Left lung (tissue), 10 donors: ENCODE results near the gene VMO1. TPM values are rescaled to one million over a fixed set of nuclear protein-coding genes. Genes with fewer than 3 reads are reported as not detected.

Experiments
- ATAC-seq: fragments of 200-7000 bp; cut with Tn5 transposase; one replicate; pipeline ENCODE4 v1.9.1; 2020; ENCODE audit warnings: moderate library complexity
- DNase-seq, 4 donors: peaks; one replicate each; pipeline ENCODE4 v3.0.0-alpha.2; 2013 to 2020
- H3K27ac ChIP-seq, 2 donors: fragments of 200-600 bp; sonication (generic) in 1 of 2; one replicate each; pipeline versions ENCODE4 v1.5.0 to v1.8.0; 2020 to 2021
- H3K27me3 ChIP-seq, 2 donors: fragments of 200-600 bp; sonication (generic) in 1 of 2; one replicate each; pipeline versions ENCODE4 v1.5.0 to v1.8.0; 2020 to 2021
- H3K36me3 ChIP-seq, 2 donors: fragments of 200-600 bp; sonication (generic) in 1 of 2; one replicate each; pipeline versions ENCODE4 v1.5.0 to v1.8.0; 2020 to 2021
- H3K4me1 ChIP-seq, 2 donors: fragments of 200-600 bp; one replicate each; pipeline ENCODE4 v1.8.0; 2021
- H3K4me3 ChIP-seq, 2 donors: fragments of 200-600 bp; sonication (generic) in 1 of 2; one replicate each; pipeline versions ENCODE4 v1.5.0 to v1.8.0; 2020 to 2021; ENCODE audit warnings: mild to moderate bottlenecking in 1 of 2
- H3K9me3 ChIP-seq, 2 donors: fragments of 200-600 bp; sonication (generic) in 1 of 2; one replicate each; pipeline versions ENCODE4 v1.5.0 to v1.8.0; 2020 to 2021
- CTCF ChIP-seq, 2 donors: fragments of 200-600 bp; sonication (generic) in 1 of 2; IDR thresholded peaks; one replicate each; pipeline versions ENCODE4 v1.5.0 to v1.8.0; 2021; ENCODE audit warnings: antibody characterized with exemption in 2 of 2
- intact Hi-C, 2 donors: fragments of 100-400 bp; cut with DNase I; formaldehyde crosslinking; loops; one replicate each; pipeline versions ENCODE4 v1.11.2 to v1.14.2; 2022
- polyA plus RNA-seq, 6 donors: library from polyadenylated mRNA; unstranded; fragments of 120-200 nt; gene quantifications; one replicate each; pipeline ENCODE4 v1.2.1, GENCODE V29; 2013; ENCODE audit not compliant: insufficient read length in 6 of 6
- total RNA-seq, 2 donors: library from RNA; stranded (reverse); fragmentation: NEBNext Ultra II Directional; extraction: Animal tissue kit (Norgen Biotek cat#: 25700); gene quantifications; one replicate each; pipeline ENCODE4 v1.2.1, GENCODE V29; 2021
- donor health status: DM: no; HTN: yes; CAD: no.
- donor health status: DM: no; HTN: no; CAD: no.

The VMO1 gene
- total and polyA plus RNA-seq, 8 donors, result 0.22 to 6.0 (median 0.39) TPM

GRCh38 chr17:4750606-4751005 lies 35.6 kb downstream of the VMO1 start:
- no peak overlapping the region for H3K27ac ChIP-seq
- intact Hi-C loops, result no loop called here
- TF ChIP-seq CTCF (IDR thresholded peaks at IDR 0.05), result no peak
- peaks cover 0 to 60% of the 10 kb centered on the region in 2 donors for H3K27me3 ChIP-seq
- DNase-seq, result no peak
- no peaks in the 10 kb centered on the region for H3K36me3 ChIP-seq
- ATAC-seq, result peak; percentile 67
- H3K4me3 ChIP-seq, result no peak overlapping the region
- H3K4me1 ChIP-seq, result peaks cover 0 to 40% of the 10 kb centered on the region in 2 donors
- no peaks in the 10 kb centered on the region for H3K9me3 ChIP-seq

GRCh38 chr17:4748686-4749085 lies 37.5 kb downstream of the VMO1 start:
- ATAC-seq (peak; percentile 24), DNase-seq (no peak)
- Histone ChIP-seq H3K36me3 (no peaks in the 10 kb centered on the region), H3K4me3 (no peak overlapping the region), H3K27ac (no peak overlapping the region), H3K4me1 (peaks cover 0 to 48% of the 10 kb centered on the region in 2 donors), H3K9me3 (no peaks in the 10 kb centered on the region), H3K27me3 (peaks cover 0 to 62% of the 10 kb centered on the region in 2 donors)
- intact Hi-C loops, result no loop called here
- no peak for TF ChIP-seq CTCF (IDR thresholded peaks at IDR 0.05)

- no peak overlapping the region for H3K4me3 ChIP-seq
- peaks cover 0 to 58% of the 10 kb centered on the region in 2 donors for H3K27me3 ChIP-seq
- intact Hi-C loops, result no loop called here
- no peaks in the 10 kb centered on the region for H3K36me3 ChIP-seq
- ATAC-seq (peak; percentile 69), DNase-seq (no peak)
- TF ChIP-seq CTCF (IDR thresholded peaks at IDR 0.05), result no peak
- H3K27ac ChIP-seq, result peak overlapping the region; percentile 31 to 44
- H3K4me1 ChIP-seq, result peaks cover 0 to 46% of the 10 kb centered on the region in 2 donors
- H3K9me3 ChIP-seq, result no peaks in the 10 kb centered on the region
These were observed 38.3 kb downstream of the VMO1 start for GRCh38 chr17:4747847-4748246.

- ATAC-seq, result no peak
- H3K27me3 ChIP-seq, result peaks cover 0 to 56% of the 10 kb centered on the region in 2 donors
These were observed 40.9 kb downstream of the VMO1 start for GRCh38 chr17:4744999-4745969.

More at GRCh38 chr17:4744999-4745969, 40.9 kb downstream of the VMO1 start:
- TF ChIP-seq CTCF (IDR thresholded peaks at IDR 0.05), result no peak
- DNase-seq, result peak in 1 of 4 donors; percentile 80
- H3K4me1 ChIP-seq, result peaks cover 0 to 31% of the 10 kb centered on the region in 2 donors
- H3K9me3 ChIP-seq, result no peaks in the 10 kb centered on the region
- no peaks in the 10 kb centered on the region for H3K36me3 ChIP-seq
- H3K4me3 ChIP-seq, result no peak overlapping the region
- intact Hi-C loops, result no loop called here
- no peak overlapping the region for H3K27ac ChIP-seq
